Activated CD8-positive, alpha-beta memory T cell treated with anti-CD3 and anti-CD28 coated beads for 1 hour (primary cell): ENCODE data around the gene GP1BB.
"Not testable (repeated sequence)": the region's sequence is repeated elsewhere in the genome, so short reads cannot be mapped to it uniquely, and the experiment has no call there.

Experiments used
- DNase-seq, 2 donors: peaks; one replicate each; pipeline ENCODE4 v3.0.0-alpha.2; 2020; ENCODE audit warnings: low read depth in 1 of 2; ENCODE audit errors: extremely low read depth in 1 of 2

Gene GP1BB

DNA sequence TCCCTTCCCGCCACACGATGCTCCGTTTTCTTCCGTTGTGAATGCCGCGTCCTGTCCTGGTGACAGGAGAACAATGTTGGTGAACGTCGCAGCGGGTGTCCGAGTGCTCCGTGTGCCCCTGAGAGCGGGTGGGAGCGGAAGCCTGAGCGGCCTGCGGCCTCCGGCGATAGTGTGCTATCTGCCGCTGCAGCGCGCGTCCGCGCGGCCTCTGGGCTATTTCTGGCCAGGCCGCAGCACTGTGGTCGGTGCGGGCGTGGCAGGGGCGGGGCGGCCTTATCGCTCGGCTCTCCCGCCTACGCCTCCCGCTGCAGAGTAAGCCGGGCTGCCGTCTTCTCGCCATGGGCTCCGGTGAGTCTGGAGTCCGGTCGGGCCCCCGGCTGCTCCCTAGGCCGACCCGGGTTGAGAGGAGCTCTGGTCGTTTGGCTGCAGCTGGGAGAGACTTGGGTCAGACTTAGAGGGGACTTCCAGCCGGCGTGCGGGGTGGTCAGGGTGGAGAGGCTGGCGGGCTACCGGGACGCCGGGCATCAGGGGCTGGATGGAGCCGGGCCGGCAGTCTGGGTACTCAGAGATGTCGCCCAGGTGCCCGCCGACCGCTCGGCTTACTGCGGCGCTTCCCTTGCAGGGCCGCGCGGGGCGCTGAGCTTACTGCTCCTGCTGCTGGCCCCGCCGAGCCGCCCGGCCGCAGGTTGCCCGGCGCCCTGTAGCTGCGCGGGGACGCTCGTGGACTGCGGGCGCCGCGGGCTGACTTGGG is at the start of gene GP1BB:
TSS of gene GP1BB (plus strand) at position 308 of the 751 bp plus-strand sequence. CDS start at position 339, 31 bp downstream.
- DNase-seq: no peak

DNA sequence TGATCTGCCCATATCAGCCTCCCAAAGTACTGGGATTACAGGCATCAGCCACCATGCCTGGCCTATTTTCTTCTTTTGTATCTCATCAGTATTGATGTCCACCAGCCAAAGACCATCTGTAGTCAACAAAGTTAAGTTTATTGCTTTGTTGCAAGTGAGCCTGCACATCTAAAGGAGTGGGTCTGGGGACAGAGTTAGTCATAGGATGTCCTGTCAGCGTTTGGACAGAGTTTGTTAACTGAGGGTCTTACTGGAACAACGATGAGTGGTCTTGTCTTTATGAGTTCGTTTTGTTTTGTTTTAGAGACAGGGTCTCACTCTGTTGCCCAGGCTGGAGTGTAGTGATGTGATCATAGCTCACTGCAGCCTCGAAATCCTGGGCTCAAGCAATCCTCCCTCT is 49.7 kb upstream of the GP1BB start:
- DNase-seq: no peak

DNA sequence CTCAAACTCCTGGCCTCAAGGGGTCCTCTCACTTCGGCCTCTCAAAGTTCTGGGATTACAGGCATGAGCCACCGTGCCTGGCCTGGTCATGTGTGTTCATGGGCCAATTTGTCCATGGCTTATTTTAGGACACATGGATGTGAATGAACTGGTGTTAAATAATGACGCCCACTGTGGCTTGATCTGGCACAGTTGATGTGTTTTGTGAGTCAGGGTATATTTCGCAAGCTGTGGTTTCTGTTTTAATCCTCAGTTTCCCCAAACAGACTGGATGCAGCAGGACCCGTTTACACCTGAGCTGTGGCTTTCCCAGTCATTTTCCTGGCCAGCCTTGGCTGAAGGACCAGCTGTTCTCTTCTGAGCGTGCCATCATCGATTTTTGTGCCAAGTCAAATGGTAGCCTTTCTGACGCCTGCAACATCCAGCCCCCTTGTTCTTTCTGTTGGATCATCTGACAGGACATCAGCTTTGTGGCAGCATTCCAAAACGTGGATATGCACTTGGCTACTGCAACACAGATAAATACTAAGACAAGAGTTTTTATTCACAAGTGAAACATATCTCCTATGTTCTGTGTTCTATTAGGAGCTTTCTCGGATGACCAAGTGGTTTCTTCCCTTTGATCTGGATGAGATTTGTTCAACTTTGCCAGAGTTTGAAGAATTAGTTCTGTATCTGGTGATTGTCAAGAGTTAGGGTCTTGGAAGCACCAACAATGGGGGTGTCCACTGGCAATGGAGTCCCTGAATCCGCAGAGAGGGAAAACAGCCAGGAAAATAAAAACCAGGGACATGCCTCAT is 49.0 kb upstream of the GP1BB start:
- no peak for DNase-seq

DNA sequence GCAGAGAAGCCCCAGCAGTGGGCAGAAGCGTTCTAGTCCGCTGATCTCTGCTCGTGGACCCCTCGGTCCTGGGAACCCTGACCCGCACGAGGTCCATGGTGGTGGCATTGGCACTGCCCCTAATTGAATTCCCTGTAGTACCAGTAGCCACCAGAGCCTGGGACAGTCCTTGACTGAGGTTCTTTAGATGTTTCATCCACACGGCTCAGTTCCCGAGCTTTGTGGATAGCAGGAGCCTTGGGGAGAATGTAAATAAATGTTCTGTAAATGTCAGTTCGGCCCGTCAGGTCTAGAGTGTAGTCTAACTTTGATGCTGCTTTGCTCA is 48.4 kb upstream of the GP1BB start:
- DNase-seq: no peak

DNA sequence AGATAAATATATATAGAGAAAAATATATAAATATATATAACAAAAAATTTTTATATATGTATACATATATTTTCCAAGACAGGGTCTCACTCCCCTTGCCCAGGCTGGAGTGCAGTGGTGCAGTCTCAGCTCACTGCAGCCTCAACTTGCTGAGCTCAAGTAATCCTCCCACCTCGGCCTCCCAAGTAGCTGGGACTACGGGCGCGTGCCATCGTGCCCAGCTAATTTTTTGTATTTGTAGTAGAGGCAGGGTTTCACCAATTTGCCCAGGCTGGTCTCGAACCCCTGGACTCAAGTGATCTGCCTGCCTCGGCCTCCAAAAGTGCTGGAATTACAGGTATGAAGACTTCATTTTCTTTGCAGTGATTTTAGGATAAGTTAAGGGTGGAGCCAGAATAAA is 47.9 kb upstream of the GP1BB start:
- no peak for DNase-seq

DNA sequence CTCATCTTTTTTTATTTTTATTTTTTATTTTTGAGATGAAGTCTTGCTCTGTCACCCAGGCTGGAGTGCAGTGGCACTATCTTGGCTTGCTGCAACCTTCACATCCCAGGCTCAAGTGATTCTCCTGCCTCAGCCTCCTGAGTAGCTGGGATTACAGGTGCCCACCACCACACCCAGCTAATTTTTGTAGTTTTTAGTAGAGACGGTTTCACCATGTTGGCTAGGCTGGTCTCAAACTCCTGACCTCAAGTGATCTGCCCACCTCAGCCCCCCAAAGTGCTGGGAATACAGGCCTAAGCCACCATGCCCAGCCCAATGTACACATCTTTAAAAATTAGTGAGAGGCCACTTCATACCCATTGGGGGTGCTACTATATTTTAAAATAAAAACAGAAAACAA is 46.9 kb upstream of the GP1BB start:
- not testable (repeated sequence) for DNase-seq

DNA sequence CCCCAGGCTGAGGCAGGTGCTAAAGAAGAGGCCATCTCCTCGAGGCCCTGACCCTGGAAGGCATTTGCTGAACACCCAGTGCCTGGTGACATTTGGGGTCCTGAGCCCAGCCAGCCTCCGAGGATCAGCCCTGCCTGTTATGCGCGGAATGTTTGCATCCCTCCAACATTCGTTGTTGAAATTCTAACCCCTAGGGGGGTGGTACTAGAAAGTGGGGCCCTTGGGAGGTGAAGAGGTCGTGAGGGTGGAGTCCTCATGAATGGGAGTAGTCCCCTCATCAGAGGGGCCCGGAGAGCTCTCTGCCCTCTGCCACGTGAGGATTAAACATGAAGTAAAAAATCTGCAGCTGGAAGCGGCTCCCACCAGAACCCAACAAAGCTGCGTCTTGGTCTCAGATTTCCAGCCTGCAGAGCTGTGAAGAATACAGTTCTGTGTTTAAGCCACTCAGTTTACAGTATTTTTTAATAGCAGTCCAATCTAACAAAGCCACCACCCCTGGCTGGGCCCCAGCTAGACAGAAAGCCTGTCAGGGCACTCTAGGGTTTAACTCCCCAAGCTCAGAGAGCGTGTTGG is 44.3 kb upstream of the GP1BB start:
- DNase-seq: no peak

DNA sequence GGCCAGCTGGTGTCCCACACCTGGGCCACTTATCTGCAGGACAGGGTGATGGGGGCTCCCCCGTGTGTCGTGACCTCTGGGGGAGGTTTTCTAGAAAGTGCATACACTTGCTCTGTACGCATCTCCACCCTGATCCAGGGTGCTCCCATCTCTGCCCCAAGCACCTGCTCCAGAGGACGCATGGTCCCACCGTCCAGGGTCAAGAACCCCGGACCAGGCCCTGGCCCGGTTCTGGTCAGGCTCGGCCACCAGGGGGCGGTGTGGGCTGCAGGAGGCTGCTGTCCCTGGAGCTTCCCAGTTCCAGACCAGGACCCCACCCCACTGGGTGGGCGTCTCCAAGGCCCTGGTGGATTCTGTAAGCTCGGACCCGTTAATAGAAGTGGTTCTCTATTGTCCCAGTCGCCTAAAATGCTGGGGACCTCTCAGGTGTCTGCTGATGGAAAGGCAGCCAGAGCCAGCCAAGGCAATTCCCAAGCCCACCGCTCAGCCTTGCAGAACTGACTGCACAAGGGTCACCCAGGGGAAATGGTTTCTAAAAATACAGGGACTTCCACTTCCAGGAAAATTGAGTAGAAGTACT is 43.7 kb upstream of the GP1BB start:
- DNase-seq: peak in 1 of 2 donors; percentile 33

DNA sequence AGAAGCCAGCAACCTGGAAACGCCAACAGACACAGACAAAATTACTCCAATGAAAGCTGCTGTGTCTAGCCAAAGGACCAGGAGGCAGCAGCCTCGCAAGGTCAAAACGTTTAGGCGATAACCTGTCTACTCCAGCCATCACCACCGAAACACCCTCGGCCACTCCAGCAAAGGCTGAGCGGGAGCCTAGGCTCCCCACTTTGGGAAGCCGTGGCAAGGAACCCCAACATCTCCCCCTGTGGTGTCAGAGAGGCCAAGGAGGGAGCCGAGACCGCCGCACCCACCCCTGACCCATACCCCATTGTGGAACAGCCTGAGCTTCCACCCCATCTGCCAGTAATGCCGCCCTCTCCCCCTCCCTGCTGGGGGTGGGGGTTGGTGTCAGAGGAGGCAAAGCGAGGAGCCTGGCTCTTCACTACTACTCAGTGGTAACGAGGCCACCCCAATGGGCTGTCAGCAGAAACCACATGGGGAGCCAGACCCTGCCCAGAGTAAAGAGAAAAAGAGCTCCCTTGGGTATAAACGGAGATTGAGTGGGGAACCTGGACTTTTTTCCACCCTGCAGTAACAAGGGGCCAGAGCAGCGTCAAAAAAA is 43.0 kb upstream of the GP1BB start:
- DNase-seq: no peak

DNA sequence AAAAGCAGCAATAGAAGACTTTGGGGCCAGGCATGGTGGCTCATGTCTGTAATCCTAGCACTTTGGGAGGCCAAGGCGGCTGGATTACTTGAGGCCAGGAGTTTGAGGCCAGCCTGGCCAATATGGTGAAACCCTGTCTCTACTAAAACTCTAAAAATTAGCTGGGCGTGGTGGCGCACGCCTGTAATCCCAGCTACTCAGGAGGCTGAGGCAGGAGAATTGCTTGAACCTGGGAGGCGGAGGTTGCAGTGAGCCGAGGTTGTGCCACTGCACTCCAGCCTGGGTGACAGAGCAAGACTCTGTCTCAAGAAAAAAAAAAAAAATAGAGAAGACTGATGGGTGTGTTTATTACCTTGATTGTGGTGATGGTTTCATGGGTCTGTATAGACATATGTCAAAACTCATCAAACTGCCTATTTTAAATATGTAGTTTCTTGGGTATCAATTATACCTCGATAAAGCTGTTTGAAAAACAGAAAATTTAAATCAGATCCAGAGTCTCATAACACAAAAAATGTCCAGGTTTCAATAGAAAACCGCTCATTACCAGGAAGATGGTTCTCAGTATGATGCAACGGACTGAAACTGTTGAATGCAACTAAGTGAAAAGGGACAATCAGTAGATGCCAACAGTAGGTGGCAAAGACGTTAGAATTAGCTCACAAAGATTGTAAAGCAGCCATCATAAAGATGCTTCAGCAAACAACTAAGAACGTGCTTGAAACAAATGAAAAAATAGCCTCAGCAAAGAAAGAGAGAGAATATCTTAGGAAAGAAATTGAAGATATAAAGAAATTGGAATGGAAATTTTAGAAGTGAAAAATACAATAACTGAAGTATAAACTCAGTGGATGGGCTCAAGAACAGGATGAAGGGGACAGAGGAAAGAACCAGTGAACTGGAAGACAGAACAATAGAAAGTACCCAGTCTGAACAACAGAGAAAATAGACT is 42.2 kb upstream of the GP1BB start:
- no peak for DNase-seq

DNA sequence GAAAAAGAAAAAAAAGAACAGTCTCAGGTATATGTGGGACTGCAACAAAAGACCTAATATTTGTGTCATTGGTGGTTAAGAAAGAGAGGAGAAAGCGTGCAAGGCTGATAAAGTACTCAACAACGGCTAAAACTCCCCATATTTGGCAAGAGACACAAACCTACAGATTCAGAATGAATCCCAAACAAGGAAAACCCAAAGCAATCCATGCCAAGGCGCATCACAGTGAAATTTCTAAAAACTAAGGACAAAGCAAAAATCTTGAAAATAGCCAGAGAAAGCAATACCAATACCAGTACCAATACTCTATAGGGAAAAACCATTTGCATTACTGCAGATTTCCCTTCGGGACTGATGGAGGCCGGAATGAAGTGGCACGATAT is 41.5 kb upstream of the GP1BB start:
- no peak for DNase-seq

DNA sequence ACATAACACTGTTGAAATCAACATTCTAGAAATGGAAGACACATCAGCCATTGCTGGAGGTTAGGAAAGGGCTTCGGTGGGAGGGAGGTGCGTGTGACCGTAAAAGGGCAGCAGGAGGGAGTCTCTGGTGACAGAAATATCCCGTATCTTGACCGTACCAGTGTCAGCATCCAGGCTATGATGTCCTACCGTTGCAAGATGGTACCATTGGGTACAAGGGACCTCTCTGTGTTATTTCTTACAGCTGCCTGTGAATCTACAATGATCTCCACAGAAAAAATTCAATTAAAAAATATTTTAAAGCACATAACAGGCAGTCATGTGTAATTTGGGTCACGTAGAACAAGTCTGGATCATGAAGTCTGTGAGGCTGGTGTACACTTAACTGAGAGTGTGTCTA is 36.4 kb upstream of the GP1BB start:
- no peak for DNase-seq

DNA sequence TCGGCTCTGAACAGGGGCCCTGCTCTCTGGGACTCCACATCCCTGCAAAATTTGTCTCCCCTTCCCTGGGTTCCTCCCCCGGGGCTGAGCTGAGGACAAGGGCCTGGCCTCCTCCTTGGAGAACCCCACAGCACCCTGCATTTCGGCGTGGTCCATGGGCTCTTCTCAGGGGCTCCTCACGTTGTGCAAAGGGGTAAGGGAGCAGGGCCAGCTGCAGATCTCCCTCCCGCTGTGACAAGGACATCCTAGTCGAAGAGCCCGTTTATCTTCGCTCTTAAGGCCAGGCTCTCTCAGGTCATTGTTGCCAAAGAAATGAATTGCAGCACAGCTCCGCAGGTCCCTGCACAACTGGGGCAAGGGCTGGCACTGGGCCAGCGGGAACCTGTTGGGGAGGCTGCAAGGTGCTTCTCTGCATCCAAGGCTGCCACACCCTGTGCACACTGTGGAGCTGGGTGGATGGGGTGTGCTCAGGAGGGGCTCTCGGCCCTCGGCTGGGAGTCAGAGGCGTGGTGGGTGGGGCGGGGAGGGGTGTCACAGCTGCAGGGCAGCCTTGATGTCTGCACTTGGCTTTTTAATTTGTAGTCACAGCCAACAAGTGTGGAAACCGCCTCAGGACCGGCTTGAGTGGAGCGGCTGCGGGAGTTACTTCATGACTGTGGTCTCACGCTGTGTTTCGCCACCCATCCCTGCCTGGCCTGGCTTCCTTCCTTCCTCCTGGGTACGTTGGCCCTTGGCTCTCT is 35.6 kb upstream of the GP1BB start:
- no peak for DNase-seq

DNA sequence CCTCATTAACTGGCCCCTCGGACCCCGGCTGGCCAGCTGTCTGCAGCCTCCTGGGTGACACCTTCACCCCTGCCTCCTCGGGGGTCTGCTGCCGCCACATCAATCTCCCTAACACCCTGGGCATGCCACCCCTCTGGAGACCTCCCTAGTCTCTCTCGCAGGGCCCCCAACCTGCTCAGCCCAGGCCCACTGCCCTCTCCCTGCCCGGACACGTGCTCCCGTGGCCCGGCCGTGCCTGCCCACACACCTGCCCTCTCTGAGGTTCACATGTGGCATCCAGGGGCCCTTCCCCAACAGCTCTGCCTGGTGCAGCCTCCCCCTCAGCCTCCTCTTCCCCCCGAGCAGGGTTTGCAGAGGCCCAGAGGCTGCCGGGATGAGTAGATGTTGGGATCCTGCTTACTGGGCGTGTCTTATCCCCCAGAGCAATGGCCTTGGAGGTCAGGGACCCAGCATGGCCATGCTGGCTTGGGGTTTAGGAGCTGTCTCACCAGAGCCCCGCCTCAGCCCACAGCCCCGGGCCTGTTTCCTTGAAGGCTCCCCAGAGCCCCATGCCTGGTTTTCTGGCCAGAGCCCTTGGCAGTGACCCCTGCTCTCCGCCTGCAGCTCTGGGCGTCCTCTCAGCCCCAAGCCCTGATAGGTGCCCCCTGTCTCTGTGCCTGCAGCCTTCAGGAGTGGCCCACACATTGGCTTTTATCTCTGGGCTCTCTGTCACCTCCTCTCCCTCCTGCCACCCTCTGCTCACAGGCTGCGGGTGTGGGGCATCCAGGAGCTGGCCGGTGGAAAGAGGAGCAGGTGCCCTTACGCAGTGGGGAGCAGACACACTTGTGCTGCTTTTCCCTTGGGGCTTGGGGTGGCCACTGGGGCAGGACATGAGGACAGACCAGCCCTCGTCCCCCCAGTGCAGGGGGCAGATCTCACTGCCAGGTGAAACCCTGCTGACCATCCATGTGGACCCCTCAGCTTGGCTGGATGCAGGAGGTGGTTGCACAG is 34.7 kb upstream of the GP1BB start:
- DNase-seq: no peak

DNA sequence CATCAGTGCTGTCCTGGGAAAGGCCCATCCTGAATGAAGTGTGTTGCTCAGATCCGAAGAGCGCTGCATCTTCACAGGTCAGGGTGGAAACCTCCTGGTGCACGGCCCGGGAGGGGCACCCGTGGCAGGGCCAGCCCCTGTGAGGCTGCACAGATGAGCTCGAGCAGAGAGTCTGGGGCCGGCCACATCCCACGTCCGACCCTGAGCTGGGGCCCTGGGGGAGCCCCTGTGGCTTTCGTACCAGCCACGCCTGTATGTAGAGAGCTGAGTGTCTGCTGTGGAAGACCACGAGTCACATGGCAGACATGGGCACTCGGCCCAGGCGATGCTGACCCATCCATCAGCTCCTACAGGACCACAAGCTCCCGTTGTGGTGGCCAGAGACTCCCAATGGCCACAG is 33.9 kb upstream of the GP1BB start:
- no peak for DNase-seq

DNA sequence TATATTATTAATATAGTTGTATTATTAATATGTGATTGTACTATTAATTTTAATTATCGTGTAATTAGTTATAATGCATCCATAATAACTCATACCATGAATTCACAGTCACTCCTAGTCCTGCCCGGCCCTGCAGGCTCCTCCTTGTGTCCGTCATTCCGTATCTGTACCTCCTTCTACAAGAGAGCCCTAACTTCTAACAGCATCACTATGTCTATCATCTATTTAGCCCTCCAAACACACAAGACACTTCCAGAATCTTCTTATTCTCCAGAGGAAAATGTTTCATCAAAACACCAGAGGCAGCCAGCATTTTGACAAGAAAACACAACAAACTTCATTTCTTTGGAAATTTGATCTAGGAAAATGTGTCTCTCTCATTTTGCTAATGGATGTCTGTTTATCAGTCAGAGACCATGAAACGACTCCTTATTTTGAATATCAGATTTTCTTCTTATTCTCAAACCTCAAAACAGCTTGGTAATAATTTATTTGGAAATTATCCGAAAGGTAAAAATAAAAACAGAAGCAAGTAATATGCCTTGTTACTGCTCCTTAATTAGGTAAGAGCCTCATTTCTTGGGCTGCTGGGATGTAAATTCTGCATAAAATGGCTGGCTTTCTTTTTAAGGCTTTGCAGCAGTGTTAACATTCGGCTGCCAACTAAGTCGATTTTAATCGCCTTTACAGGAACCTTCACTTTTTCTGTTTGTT is 32.2 kb upstream of the GP1BB start:
- no peak for DNase-seq

DNA sequence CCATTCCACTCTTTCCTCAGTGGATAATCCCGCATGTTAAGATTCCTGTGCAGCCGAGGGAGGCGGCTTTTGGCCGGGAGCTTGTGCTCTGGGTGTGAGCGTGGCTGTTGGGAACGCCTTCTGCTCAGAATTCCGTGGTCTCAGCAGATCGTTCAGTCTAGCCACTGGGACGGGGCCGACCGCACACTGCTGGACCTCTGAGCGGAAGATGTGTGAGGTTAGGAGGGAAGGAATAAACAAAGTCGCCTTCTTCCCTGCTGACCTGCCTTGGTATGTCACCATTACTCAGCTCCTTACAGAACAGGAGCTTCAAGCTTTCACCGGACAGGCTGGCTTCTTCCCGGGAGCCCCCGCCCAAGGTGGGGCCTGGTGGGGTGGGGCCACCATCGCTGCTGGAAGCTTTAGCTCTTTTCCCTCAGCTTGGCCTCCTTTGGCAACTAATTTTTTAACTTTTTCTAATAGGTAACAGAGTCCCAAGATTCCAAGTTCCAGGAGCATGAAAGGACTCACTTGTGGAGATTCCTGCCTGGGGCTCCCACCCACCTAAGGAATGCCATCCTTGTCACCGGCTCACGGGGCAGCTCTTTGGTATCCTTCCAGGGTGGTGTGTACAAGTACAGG is 31.5 kb upstream of the GP1BB start:
- DNase-seq: no peak
